ENCODE measurements around the gene LHPP. TPM values are rescaled to one million over a fixed set of nuclear protein-coding genes. Genes with fewer than 3 reads are reported as not detected.
A peak's percentile ranks its signal among the peaks of the same experiment; 100 is the strongest.

LHPP gene
- 10 to 100 TPM; 12.3 to 25.0 (median 16.2) TPM for total RNA-seq

GRCh38 chr10:124461642-124462347 is at the start of gene LHPP:
LHPP (plus strand) TSS chr10:124461823; CDS start chr10:124461863, 40 bp downstream.
- Histone ChIP-seq H3K4me3 (peak within 1 kb of the TSS; percentile 55 to 95), H3K4me1 (peaks cover 0 to 8% (median 0%) of the 10 kb centered on the region in 3 donors), H3K9me3 (no peaks in the 10 kb centered on the region), H3K27ac (peak within 1 kb of the TSS; percentile 39 to 93 (median 90)), H3K36me3 (no peaks in the 10 kb centered on the region), H3K27me3 (peaks cover 5% of the 10 kb centered on the region)
- peak; percentile 97 for ATAC-seq
- 0 to 18% methylated on average over 1 to 5 of the region's 81 CpGs for WGBS, 2 donors (ENCODE audit: low coverage in 1 of 2)
- TF ChIP-seq CTCF (IDR thresholded peaks at IDR 0.05), result peak in 3 of 4 experiments; percentile 49 to 82 (median 53)
- TF ChIP-seq POLR2A (IDR thresholded peaks at IDR 0.05), result peak; percentile 37 to 48
- TF ChIP-seq POLR2AphosphoS5 (IDR thresholded peaks at IDR 0.05), result no peak

GRCh38 chr10:124414076-124414475 is 47.5 kb upstream of the LHPP start:
- Histone ChIP-seq H3K36me3 (peaks cover 0 to 19% of the 10 kb centered on the region in 2 donors), H3K27me3 (no peaks in the 10 kb centered on the region), H3K9me3 (no peaks in the 10 kb centered on the region), H3K4me3 (peak overlapping the region in 1 of 2 donors; percentile 0), H3K4me1 (peaks cover 4 to 79% (median 17%) of the 10 kb centered on the region in 3 donors), H3K27ac (peak overlapping the region in 3 of 4 donors; percentile 50 to 100 (median 66))
- TF ChIP-seq POLR2A (IDR thresholded peaks at IDR 0.05), result no peak
- TF ChIP-seq POLR2AphosphoS5 (IDR thresholded peaks at IDR 0.05), result peak; percentile 75
- WGBS, 2 donors (ENCODE audit: low coverage in 1 of 2), result 8 to 12% methylated on average over 4 of the region's 4 CpGs
- ATAC-seq, result no peak

GRCh38 chr10:124415210-124415609 is 46.4 kb upstream of the LHPP start:
- Histone ChIP-seq H3K4me3 (peak overlapping the region in 1 of 2 donors; percentile 5), H3K27me3 (no peaks in the 10 kb centered on the region), H3K36me3 (peaks cover 0 to 16% of the 10 kb centered on the region in 2 donors), H3K9me3 (no peaks in the 10 kb centered on the region), H3K4me1 (peaks cover 4 to 78% (median 17%) of the 10 kb centered on the region in 3 donors), H3K27ac (peak overlapping the region; percentile 19 to 100 (median 64))
- no peak for ATAC-seq
- TF ChIP-seq POLR2AphosphoS5 (IDR thresholded peaks at IDR 0.05), result peak; percentile 14
- TF ChIP-seq CTCF (IDR thresholded peaks at IDR 0.05), result no peak
- WGBS, 2 donors (ENCODE audit: low coverage in 1 of 2), result 33 to 43% methylated on average over 2 of the region's 2 CpGs

- ATAC-seq, result no peak
- Histone ChIP-seq H3K27ac (peak overlapping the region in 3 of 4 donors; percentile 62 to 100 (median 96)), H3K4me3 (peak overlapping the region in 1 of 2 donors; percentile 100), H3K9me3 (no peaks in the 10 kb centered on the region), H3K27me3 (no peaks in the 10 kb centered on the region), H3K36me3 (peaks cover 0 to 2% of the 10 kb centered on the region in 2 donors), H3K4me1 (peaks cover 4 to 71% (median 17%) of the 10 kb centered on the region in 3 donors)
- WGBS, 2 donors (ENCODE audit: low coverage in 1 of 2), result 41 to 46% methylated on average over 6 of the region's 6 CpGs
- TF ChIP-seq POLR2AphosphoS5 (IDR thresholded peaks at IDR 0.05), result peak; percentile 32
- TF ChIP-seq CTCF (IDR thresholded peaks at IDR 0.05), result no peak
- TF ChIP-seq EP300 (IDR thresholded peaks at IDR 0.05), result no peak
- no peak for TF ChIP-seq POLR2A (IDR thresholded peaks at IDR 0.05)
Observed at GRCh38 chr10:124416733-124417132, 44.9 kb upstream of the LHPP start.

- H3K4me1 ChIP-seq, result peaks cover 4 to 57% (median 17%) of the 10 kb centered on the region in 3 donors
- TF ChIP-seq CTCF (IDR thresholded peaks at IDR 0.05) (peak in 1 of 4 experiments; percentile 11), POLR2A (IDR thresholded peaks at IDR 0.05) (no peak)
- no peaks in the 10 kb centered on the region for H3K9me3 ChIP-seq
- no peaks in the 10 kb centered on the region for H3K36me3 ChIP-seq
- peak; percentile 70 for ATAC-seq
- no peaks in the 10 kb centered on the region for H3K27me3 ChIP-seq
- 1 to 4% methylated on average over 14 to 22 of the region's 64 CpGs for WGBS, 2 donors (ENCODE audit: low coverage in 1 of 2)
- peak overlapping the region; percentile 94 to 100 for H3K4me3 ChIP-seq
- H3K27ac ChIP-seq, result peak overlapping the region; percentile 95 to 100 (median 97)
Observed at GRCh38 chr10:124417895-124418725, 43.5 kb upstream of the LHPP start.
